ENCODE results near the gene SIDT1. TPM values are rescaled to one million over a fixed set of nuclear protein-coding genes. Genes with fewer than 3 reads are reported as not detected.

The SIDT1 gene
- total RNA-seq = 3.1 TPM

- DNase-seq = peak; percentile 54
These were observed at the start of gene SIDT1 for GRCh38 chr3:113531826-113532697. Gene SIDT1, plus strand, starts transcription at chr3:113532555. Its CDS starts 467 bp downstream, at chr3:113533022.

GRCh38 chr3:113485161-113485609, 47.2 kb upstream of the SIDT1 start:
- DNase-seq = no peak

- peak; percentile 50 for DNase-seq
These were observed 37.3 kb upstream of the SIDT1 start for GRCh38 chr3:113495035-113495434.

DNA sequence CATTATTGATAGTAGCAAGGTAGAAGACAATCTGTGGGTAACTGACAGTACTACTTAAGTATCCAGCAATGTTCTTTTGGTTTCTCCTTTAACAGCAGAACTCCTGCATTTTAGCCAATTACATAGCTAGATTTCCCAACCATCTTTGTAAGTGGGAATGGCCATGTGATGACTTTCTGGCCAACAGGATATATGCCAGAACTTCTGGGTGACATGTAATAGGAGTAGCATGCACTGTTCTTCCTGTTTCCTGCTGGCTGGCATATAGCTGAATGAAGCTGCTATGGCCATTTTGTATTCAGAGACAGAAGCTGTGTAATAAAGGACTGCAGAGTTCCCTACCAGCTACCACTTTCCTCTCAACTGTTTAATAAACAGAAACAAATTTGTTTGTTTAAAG, 35.4 kb upstream of the SIDT1 start:
- no peak for DNase-seq

- DNase-seq = no peak
These were observed 33.9 kb upstream of the SIDT1 start for GRCh38 chr3:113498221-113499005.

DNA sequence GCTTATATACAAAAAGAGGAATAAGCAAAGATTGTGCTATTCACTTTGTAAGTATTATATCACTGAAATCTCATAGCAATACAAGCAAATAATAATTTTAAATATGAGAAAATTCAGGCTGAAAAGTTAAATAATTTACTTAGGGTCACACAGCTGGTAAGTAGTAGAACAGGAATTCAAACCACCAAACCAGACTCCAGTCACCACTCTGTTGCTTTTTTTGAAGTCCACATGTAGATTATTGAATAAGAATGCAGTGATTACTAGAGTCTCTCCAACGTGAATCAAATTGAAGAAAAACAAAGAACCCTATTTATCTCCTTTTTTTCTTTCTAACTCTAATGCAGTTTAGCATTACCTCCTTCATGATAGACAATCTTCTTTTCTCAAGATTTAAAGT, 33.3 kb upstream of the SIDT1 start:
- no peak for DNase-seq

DNA sequence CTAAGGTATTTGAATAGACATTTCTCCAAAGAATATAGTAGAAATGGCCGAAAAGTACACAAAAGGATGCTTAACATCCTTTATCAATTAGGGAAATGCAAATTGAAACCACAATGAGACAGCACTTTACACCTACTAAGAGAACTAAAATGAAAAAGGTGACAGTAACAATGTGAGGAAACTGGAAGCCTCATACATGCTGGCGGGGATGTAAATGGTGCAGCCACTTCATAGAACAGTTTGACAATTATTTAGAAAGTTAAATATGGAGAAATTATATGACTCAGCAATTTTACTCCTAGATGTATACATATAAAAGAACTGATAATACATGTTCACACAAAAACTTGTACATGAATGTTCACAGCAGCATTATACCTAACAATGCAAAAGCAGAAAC, 30.8 kb upstream of the SIDT1 start:
- no peak for DNase-seq

- no peak for DNase-seq
These were observed 26.5 kb upstream of the SIDT1 start for GRCh38 chr3:113505867-113506266.

DNA sequence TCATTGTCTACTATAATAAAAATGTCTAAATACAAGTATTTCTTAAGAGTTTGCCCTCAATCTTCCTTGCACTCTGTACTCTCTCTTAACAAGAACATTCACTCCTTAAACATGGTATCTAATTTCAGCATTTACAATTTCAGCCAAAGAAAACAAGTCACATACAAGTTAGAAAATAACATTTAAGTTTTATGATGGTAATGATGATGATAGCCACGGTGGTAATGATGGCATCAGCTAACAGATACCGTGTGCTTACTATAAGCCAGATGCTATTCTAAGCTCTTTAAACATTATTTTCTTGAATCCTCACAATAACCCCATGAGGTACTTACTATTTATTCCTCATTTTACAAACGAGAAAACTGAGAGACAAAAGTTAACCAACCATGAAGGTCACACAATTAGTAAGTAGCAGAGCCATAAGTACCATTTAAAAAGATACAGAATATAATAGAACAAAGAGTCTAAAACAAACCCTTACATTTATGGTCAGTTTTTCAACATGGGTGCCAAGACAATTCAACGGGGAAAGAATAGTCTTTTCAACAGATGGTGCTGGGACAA, 24.8 kb upstream of the SIDT1 start:
- no peak for DNase-seq

GRCh38 chr3:113508966-113509365, 23.4 kb upstream of the SIDT1 start:
- DNase-seq = no peak

GRCh38 chr3:113514265-113514769, 18.0 kb upstream of the SIDT1 start:
- no peak for DNase-seq

GRCh38 chr3:113516115-113516505, 16.2 kb upstream of the SIDT1 start:
- DNase-seq = peak; percentile 9

DNA sequence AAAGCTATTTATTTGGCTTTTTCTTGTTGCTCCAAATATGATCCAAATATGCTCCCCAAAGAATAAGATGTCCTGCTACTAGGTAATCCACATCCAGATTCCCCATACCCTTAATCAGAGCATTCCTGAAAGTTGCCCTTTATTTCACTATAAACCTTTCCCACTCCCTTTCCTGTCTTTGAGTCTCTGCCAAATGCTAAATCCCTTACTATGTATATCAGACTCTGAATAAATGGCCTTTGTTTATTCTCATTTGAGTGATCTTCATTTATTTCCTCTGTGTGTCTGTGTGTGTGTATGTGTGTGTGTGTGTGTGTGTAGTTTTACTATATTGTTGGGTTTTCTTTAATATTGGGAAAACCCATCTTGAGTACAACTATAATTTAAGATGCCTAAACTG, 10.4 kb upstream of the SIDT1 start:
- no peak for DNase-seq

GRCh38 chr3:113523241-113523640, 9.1 kb upstream of the SIDT1 start:
- no peak for DNase-seq

- peak; percentile 60 for DNase-seq
These were observed 561 bp downstream of the SIDT1 start for GRCh38 chr3:113532698-113533533.

- no peak for DNase-seq
These were observed 1.2 kb downstream of the SIDT1 start for GRCh38 chr3:113533534-113533892.

GRCh38 chr3:113534365-113534764, 2.0 kb downstream of the SIDT1 start:
- DNase-seq = no peak

DNA sequence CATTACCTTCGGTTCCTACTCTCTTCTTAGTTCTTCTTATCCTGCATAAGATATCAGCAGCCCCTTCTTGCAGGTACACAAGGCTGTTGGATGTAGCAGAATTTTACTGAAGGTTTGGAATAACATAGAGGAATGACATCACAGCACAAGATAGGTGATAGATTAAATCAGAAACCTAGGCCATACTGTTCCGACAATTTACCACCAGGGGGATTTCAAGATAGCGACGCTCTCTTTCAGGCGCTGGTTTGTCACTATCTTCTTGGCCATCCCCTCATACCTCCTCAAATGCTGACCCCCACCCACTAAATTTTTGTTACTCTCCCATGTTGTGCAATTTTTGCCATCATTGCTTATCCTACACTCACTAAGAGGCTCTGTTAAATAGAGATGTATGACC, 3.5 kb downstream of the SIDT1 start:
- no peak for DNase-seq

GRCh38 chr3:113536627-113537101, 4.3 kb downstream of the SIDT1 start:
- peak; percentile 66 for DNase-seq

- DNase-seq = no peak
These were observed 4.8 kb downstream of the SIDT1 start for GRCh38 chr3:113537155-113537554.

DNA sequence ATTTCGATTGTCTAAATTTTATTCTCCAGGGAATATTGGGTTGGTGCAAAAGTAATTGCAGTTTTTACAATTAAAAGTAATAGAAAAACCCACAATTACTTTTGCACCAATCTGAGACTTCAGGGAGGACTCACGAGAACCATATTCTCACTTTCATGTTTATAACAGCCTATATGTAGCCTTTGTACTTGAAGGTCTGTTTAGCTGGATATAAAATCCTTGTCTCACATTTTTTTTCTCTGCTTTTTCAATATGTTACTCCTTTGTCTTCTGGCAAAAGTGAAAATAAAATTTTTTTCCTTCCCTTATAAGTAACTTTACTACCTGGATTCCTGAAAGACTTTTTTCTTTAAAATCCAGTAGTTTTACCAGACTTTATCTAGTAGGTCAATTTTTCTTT, 9.2 kb downstream of the SIDT1 start:
- no peak for DNase-seq

GRCh38 chr3:113545594-113545993, 13.2 kb downstream of the SIDT1 start:
- no peak for DNase-seq

Measured in tongue (tissue), 2 donors.